Measurements from ENCODE around the gene CD82.
"Not testable (repeated sequence)": the region's sequence is repeated elsewhere in the genome, so short reads cannot be mapped to it uniquely, and the experiment has no call there.

- TF ChIP-seq CTCF, POLR2A (IDR thresholded peaks at IDR 0.05): not testable (repeated sequence)
Measured at GRCh38 chr11:44546984-44547383, 18.5 kb upstream of the CD82 start.
